SW 1271 (cell line): ENCODE data around the gene HAS3.
A peak's percentile ranks its signal among the peaks of the same experiment; 100 is the strongest.
"Not testable (repeated sequence)": the region's sequence is repeated elsewhere in the genome, so short reads cannot be mapped to it uniquely, and the experiment has no call there.

Experiments used
- DNase-seq, 2 experiments: peaks; one replicate each; lab custom pipeline; 2025; lab: John Stamatoyannopoulos, UW

The HAS3 gene

GRCh38 chr16:69116906-69117305 lies 11.5 kb downstream of the HAS3 start:
- no peak for DNase-seq

GRCh38 chr16:69118468-69118867 lies 13.0 kb downstream of the HAS3 start:
- no peak for DNase-seq

GRCh38 chr16:69118994-69119393 lies 13.5 kb downstream of the HAS3 start:
- no peak for DNase-seq

- no peak for DNase-seq
Measured at GRCh38 chr16:69119536-69119935, 14.1 kb downstream of the HAS3 start.

GRCh38 chr16:69120096-69120664 lies 14.7 kb downstream of the HAS3 start:
- no peak for DNase-seq

GRCh38 chr16:69123910-69124309 lies 18.5 kb downstream of the HAS3 start:
- DNase-seq = peak in 1 of 2 experiments; percentile 73

- DNase-seq = not testable (repeated sequence)
Measured at GRCh38 chr16:69124406-69124805, 19.0 kb downstream of the HAS3 start.

- DNase-seq = not testable (repeated sequence)
Measured at GRCh38 chr16:69124961-69125360, 19.5 kb downstream of the HAS3 start.

GRCh38 chr16:69126221-69126620 lies 20.8 kb downstream of the HAS3 start:
- DNase-seq = no peak

GRCh38 chr16:69126801-69127200 lies 21.3 kb downstream of the HAS3 start:
- not testable (repeated sequence) for DNase-seq

- DNase-seq = no peak
Measured at GRCh38 chr16:69127966-69128510, 22.6 kb downstream of the HAS3 start.

GRCh38 chr16:69130461-69130860 lies 25.0 kb downstream of the HAS3 start:
- DNase-seq = no peak

GRCh38 chr16:69131167-69131838 lies 25.9 kb downstream of the HAS3 start:
- peak in 1 of 2 experiments; percentile 40 for DNase-seq

GRCh38 chr16:69131839-69132423 lies 26.5 kb downstream of the HAS3 start:
- peak; percentile 38 to 69 for DNase-seq

GRCh38 chr16:69132424-69133252 lies 27.2 kb downstream of the HAS3 start, which contains the start of the genes CHTF8 and UTP4:
Gene CHTF8 (minus strand): TSS chr16:69132588. CDS start chr16:69121458, 11,130 bp downstream.
Gene UTP4 (plus strand): TSS chr16:69132649. CDS start chr16:69133460, 811 bp downstream.
- peak; percentile 63 to 73 for DNase-seq

- no peak for DNase-seq
Measured at GRCh38 chr16:69133373-69133954, 28.0 kb downstream of the HAS3 start.

GRCh38 chr16:69138608-69139007 lies 33.2 kb downstream of the HAS3 start:
- DNase-seq = no peak

- not testable (repeated sequence) for DNase-seq
Measured at GRCh38 chr16:69139464-69139863, 34.0 kb downstream of the HAS3 start.

- DNase-seq = no peak
Measured at GRCh38 chr16:69141014-69141413, 35.6 kb downstream of the HAS3 start.

- DNase-seq = no peak
Measured at GRCh38 chr16:69141936-69142335, 36.5 kb downstream of the HAS3 start.

GRCh38 chr16:69143116-69143515 lies 37.7 kb downstream of the HAS3 start:
- DNase-seq = no peak

GRCh38 chr16:69145658-69146057 lies 40.2 kb downstream of the HAS3 start:
- no peak for DNase-seq
